Stimulated activated CD8-positive, alpha-beta memory T cell treated with anti-CD3 and anti-CD28 coated beads, Interleukin-12 subunit alpha, Interleukin-12 subunit beta, amount 100 ng/mL, for 1 hour (primary cell): ENCODE data around the gene UCK1.
"Not testable (repeated sequence)": the region's sequence is repeated elsewhere in the genome, so short reads cannot be mapped to it uniquely, and the experiment has no call there.

Source experiments
- DNase-seq: peaks from one replicate; pipeline ENCODE4 v3.0.0-alpha.2; 2020; ENCODE audit warnings: low read depth

UCK1 gene

DNA sequence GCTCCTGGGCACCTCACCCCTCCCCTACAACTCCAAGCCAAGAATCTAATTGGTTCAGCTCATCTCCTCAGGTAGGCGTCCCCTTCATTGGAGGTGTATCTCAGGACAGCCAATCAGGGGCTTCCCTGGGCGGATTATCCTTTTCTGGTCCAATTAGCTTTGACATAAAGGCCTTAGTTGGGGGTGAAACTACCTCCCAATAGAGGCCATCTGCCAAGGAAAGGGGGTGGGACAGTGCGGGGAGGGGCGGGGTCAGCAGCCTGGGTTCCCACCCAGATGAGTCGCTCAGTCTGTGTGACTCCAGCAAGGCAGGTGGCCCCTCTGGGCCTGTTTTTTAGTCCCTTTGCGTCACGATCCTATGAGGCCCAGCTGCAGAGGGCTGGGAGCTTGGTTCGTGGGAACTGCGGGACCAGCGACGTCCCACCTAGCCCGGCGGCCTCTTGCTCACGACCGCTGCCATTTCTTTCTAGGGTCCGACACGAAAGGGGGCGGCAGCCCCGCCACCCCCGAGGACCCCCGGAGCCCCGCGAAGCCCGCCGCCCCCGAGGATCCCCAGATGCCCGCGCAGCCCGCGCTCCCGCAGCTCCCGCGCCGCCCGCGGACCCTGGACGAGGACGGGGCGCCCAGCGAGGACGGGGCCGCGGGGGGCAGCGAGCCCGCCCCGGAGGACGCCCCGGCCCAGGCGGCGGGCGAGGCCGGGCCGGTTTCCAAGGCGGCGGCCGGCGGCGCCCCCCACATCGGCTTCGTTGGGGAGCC lies 23.2 kb upstream of the UCK1 start:
- DNase-seq = no peak

DNA sequence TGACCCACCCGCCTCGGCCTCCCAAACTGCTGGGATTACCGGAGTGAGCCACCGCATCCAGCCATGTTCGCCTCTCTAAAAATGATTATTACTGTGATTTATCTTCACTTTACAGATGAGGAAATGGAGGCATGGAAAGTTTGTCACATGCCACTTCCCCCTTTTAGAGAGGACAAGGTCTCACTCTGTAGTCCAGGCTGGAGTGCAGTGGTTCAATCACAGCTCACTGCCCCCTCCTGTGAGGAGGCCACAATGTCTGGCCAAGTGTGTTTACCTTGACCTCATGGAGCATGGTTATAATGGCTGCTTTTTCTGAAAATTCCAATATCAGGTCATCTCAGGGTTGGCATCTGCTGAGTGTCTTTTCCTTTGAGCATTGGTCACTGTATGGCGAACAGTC lies 21.0 kb upstream of the UCK1 start:
- DNase-seq = no peak

GRCh38 chr9:131550465-131550864 lies 19.4 kb upstream of the UCK1 start:
- DNase-seq = not testable (repeated sequence)

DNA sequence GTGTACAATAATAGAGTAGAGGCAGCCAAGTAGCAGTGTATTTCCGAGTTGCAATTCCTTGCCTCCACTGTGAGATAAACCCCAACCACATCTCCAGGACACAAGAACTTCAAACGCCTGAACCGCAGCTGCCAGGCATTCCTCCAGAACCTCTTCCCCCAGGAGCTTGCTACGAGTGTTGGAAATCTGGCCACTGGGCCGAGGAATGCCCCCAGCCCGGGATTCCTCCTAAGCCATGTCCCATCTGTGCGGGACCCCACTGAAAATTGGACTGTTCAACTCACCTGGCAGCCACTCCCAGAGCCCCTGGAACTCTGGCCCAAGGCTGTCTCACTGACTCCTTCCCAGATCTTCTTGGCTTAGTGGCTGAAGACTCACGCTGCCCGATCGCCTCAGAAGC lies 18.1 kb upstream of the UCK1 start:
- DNase-seq = not testable (repeated sequence)

- no peak for DNase-seq
These were observed 15.4 kb upstream of the UCK1 start for GRCh38 chr9:131546336-131547084.

GRCh38 chr9:131545786-131546335 lies 14.8 kb upstream of the UCK1 start:
- DNase-seq = no peak

DNA sequence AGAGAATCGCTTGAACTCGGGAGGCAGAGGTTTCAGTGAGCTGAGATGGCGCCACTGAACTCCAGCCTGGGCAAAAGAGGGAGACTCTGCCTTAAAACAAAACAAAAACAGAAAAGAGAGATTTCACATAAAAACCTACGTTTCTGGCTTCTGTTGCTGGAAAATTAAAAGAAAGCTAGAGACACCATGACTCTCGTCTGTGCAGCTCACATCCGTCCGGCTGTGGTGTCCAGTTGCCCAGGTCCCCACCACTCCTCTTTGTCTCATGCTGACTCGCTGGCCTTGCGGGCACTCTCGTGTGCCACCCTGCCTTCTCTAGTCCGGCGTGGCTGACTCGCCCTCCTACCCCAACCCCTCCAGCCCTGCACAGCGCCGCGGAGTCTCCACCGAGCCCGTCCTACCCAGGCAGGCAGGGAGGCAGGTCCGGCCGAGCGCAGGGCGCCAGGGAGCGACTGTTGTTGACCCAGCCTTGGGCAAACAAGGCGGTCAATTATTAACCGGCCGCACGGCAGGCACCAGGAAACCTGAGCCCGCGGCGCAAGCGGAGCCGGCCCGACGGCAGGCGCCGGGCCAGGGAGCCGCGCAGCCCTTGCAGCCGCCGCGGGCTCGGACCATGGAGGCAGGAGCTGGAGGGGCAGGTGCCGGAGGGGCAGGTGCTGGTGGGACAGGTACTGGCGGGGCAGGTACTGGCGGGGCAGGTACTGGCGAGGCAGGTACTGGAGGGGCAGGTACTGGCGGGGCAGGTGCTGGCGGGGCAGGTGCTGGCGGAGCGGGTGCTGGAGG lies 14.1 kb upstream of the UCK1 start, which contains the start of gene PRRT1B:
TSS of gene PRRT1B (plus strand) at position 521 of the 783 bp plus-strand sequence. CDS start at position 614, 93 bp downstream.
- no peak for DNase-seq

GRCh38 chr9:131543141-131543540 lies 12.1 kb upstream of the UCK1 start:
- no peak for DNase-seq

GRCh38 chr9:131539223-131539923 lies 8.3 kb upstream of the UCK1 start:
- no peak for DNase-seq

GRCh38 chr9:131537946-131538345 lies 6.9 kb upstream of the UCK1 start:
- DNase-seq = no peak

GRCh38 chr9:131534721-131535237 lies 3.7 kb upstream of the UCK1 start:
- no peak for DNase-seq

DNA sequence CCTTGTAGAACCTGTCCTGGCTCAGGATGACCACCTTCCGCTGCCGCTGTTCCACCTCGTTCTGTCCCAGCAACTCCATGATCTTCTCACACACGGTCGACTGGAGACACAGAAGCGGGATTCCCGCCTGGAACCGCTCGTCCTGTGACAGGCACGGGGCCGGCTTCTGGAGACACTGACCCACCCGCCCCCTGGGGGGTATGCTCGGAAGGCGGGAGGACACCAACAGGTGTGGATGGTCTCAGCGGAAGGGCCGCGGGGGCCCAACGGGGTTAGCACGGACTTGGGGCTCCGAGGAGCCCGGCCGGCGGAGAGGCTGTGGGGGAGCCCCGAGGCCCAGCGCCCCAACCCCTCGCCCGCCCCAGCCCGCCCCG lies 530 bp downstream of the UCK1 start:
- DNase-seq = no peak

DNA sequence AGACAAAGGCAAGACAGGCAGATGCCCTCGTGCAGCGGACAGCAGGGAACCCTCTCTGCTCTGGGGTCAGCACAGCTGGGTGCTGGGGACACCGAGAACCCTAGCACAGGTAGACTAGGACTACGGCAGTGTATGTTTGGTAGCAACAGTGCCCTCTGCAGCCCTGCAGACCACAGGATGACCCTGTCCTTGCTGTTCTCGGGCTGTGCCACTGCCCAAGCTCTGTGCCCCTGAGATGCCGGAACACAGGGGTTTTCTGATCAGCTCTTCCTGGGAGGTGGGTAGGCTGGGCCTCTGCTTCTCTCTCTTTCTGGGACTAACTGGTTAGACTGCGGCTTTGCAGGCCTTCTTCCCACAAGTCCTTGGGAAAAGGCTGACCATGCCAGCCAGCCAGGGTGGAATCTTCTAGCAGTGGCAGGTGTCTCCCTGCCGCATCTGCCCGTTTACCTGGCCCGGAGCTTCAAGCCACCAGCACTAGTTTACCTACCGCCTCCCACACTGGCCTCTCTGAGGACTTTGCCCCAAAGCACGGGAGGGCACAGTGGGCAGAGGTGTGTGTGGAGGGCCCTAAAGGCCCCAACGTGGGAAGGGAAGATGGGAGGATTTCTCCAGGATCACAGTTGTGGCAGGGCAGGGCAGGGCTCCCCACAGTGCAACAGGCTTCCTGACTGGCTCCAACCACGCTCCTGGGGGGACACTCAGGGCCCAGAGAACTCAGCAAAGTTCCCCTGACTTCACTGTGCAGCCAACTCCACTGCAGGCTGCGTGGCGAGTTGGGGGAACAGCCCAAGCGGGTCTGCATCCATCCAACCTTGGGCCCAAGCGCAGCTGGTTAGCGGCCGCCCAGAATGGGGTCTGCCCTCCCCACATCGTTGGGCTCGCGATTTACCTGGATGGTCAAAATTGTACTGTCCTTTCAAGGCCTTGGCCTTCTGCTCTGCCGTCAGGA lies 1.2 kb downstream of the UCK1 start:
- no peak for DNase-seq

DNA sequence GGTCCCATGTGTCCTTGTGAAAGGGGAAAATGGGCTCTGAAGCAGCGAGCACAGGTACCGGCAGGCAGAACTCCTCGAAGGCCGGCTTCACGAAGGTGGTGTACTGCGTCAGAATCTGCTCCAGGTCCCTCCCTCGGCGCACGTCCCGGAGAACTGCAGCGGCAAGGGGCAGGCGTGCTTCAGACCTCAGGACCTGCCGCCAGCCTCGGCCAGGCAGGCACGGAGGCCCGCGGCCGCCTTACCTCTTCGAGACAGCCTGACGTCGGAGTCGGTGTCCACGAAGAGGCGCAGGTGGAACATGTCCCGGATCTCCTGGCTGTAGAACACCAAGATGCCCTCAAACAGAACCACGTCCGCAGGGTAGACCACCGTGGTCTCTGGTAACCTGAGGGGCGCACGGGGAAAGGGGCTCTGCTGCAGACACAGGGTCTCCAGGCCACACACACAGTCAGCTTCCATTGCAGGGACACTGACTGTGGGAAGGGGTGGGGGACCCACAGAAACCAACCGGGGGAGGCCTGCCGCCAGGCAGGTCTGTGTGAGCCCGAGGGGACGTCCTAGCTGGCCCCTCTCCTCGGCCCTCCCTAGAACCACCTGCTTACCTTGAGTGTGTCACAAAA lies 2.1 kb downstream of the UCK1 start:
- DNase-seq = no peak

DNA sequence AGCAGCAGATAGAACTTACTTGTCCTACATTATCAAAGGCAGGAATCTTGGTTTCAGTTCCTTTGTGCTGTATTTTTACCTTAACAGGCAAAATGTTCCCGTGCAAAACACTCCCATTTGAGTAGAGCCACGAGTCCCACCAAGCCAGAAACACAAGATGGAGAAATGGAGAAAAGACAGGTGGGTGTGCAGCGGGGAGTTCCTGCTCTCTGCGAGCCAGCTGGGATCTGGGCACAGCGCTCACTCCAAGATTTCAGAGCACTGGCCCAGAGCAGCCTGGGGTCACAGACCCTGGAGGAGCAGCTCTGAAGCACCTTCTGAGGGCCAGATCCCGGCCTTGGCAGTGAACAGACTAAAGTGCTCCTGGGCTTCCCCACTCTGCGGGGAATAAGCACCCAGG lies 2.9 kb downstream of the UCK1 start:
- no peak for DNase-seq

DNA sequence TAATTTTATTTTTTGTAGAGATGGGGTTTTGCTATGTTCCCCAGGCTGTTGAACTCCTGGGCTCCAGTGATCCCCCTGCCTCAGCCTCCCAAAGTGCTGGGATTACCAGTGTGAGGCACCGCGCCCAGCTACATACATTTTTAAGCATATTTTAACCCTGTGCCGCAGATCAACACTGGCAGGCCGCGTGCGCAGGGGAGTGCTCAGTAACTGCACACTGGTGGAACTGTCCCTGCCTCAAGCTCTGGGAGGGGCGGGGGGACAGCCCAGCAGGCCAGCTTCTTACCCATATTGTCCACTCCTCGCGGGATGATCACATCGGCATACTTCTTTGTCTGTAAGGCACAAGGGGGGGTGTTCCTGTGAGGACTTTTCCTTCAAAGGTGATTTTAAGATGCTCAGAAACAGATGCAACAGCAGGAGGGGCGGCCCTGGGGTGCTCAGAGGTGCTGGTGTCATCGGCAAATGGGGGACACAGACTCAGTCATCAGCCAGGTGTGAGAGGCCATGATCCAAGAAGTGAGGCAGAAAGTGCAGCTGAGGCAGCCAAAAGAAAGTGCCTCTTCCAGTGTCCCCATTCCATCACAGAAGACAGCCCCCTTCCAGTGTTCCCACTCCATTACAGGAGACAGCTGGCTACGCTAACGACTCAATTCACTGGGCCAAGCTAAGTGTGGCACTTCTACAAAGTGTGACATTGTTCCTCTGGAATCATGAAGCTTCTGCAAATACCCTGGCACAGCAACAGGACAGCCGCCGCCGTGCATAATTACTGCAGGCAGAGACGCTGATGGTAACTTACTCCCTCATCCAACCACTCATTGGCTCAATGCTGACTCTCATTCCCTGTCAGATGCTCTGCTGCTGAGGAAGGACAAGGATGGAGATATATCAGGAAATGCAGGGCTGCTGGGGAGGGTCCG lies 5.2 kb downstream of the UCK1 start:
- DNase-seq = no peak

GRCh38 chr9:131524665-131525315 lies 6.3 kb downstream of the UCK1 start:
- no peak for DNase-seq
